Fibroblast of skin of back (primary cell): Measurements from ENCODE around the gene RC3H2. TPM values are rescaled to one million over a fixed set of nuclear protein-coding genes. Genes with fewer than 3 reads are reported as not detected.

ENCODE experiments used
- DNase-seq: peaks from one replicate; pipeline ENCODE4 v3.0.0-alpha.2; 2013
- polyA plus RNA-seq, 2 experiments: library from polyadenylated mRNA; unstranded; fragments of 120-200 nt; gene quantifications; one replicate each; pipeline ENCODE4 v1.2.1, GENCODE V29; 2013; ENCODE audit not compliant: insufficient read length in 2 of 2

The RC3H2 gene, protein sequence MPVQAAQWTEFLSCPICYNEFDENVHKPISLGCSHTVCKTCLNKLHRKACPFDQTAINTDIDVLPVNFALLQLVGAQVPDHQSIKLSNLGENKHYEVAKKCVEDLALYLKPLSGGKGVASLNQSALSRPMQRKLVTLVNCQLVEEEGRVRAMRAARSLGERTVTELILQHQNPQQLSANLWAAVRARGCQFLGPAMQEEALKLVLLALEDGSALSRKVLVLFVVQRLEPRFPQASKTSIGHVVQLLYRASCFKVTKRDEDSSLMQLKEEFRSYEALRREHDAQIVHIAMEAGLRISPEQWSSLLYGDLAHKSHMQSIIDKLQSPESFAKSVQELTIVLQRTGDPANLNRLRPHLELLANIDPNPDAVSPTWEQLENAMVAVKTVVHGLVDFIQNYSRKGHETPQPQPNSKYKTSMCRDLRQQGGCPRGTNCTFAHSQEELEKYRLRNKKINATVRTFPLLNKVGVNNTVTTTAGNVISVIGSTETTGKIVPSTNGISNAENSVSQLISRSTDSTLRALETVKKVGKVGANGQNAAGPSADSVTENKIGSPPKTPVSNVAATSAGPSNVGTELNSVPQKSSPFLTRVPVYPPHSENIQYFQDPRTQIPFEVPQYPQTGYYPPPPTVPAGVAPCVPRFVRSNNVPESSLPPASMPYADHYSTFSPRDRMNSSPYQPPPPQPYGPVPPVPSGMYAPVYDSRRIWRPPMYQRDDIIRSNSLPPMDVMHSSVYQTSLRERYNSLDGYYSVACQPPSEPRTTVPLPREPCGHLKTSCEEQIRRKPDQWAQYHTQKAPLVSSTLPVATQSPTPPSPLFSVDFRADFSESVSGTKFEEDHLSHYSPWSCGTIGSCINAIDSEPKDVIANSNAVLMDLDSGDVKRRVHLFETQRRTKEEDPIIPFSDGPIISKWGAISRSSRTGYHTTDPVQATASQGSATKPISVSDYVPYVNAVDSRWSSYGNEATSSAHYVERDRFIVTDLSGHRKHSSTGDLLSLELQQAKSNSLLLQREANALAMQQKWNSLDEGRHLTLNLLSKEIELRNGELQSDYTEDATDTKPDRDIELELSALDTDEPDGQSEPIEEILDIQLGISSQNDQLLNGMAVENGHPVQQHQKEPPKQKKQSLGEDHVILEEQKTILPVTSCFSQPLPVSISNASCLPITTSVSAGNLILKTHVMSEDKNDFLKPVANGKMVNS
- polyA plus RNA-seq (2013, experiment 1 of 2; ENCODE audit: insufficient read length) = 28.4 TPM
- 45.5 TPM for polyA plus RNA-seq (2013, experiment 2 of 2; ENCODE audit: insufficient read length)

DNA sequence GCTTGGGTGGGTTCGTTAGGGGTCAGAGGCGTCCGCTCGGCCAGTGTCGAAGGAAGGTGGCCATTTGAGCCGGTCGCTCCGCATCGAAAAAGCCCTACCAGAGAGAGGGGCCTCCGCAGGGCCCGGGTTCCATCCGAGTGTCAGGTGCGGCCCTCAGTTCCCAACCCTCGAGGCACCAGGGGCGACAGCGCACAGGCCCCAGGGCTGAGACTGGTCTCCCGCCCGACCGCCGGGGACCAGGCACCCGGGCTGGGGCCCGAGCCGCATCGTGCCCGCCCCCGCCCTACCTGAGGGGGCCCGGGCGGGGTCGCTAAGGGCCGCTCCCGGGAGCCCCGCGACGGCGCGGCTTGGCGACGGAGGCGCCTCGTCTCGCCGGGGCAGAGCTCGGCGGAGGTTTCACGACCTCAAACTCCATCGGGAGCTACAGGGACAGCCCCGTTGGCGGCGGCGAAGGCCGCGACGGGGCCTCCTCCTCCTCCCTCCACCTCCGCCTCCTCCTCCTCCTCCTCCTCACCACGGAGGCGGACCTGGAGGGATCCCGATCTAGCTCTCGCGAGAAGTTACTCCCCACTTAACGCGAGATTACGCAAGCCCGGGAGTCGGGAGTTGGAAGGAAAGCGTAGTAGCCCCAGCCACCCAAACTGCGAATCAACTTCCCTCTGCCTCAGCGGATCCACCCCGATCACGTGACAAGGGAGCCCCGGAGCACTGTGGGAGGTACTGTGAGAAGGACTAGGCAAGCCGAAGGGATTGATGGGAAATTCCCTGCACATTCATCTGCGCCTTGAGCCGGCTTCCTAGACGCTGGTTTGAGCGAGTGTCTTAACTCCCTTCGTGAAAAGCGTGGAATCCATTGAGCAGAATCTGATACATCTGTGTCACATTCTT lies at the start of gene RC3H2:
Gene RC3H2 (minus strand): TSS at position 537 of the 888 bp plus-strand sequence. CDS start 7,850 bp downstream, outside the sequence.
- peak; percentile 100 for DNase-seq

DNA sequence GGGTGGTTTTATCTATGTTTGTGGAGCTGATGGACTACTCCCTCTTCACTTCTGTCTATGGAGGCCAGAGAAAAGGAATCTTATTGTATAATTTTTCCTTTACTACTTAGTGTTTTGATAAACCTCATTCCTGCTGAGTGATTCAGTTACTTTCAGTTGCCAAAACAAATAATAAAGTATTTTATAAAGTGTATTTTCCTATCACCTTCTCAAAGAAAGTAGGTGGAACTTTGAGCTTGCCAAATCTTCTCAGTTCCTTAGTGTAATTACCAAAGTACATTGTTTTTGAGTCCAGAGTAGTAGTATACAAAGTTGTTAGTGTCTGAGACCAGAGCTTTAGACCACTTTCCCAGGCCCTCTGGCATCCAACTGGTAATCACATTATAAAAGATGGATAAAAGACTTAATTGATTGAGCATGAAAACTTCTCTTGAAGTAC lies 49.1 kb upstream of the RC3H2 start:
- peak; percentile 55 for DNase-seq

DNA sequence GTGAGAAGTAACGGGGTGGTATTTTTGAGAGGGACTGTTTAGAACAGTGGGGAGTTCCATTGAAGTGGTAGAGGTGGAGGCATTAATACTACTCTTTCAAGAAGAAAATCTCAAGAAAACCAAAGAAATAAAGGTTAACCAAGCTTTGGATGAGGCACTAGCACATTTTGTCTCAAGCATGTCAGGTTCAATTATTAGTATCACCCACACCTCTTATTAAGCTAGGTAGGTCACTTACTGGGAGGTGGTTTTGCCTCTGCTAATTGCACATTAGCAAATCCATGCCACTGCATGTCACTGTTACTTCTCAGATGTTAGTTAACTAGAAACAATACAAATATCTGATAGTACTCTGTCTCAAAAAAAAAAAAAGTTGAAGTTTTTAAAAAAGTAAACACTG lies 45.9 kb upstream of the RC3H2 start:
- no peak for DNase-seq

DNA sequence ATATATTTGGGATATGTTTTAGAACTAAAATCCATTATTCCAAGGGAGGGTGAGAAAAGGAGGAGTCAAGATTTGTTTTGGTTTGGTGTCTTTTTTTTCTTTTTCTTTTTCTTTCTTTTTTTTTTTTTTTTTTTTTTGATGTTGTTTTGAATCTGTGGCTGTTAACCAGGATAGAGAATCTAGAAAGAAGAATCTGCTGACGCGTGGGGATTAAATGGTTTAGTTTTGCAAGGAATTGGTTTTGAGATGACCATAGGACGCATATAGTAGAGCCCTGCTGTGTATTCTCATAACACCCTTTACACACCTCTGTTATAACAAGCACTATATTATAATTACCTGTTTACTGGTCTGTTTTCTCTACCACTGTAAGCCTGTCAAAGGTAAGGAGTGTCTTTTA lies 45.1 kb upstream of the RC3H2 start:
- DNase-seq = no peak

DNA sequence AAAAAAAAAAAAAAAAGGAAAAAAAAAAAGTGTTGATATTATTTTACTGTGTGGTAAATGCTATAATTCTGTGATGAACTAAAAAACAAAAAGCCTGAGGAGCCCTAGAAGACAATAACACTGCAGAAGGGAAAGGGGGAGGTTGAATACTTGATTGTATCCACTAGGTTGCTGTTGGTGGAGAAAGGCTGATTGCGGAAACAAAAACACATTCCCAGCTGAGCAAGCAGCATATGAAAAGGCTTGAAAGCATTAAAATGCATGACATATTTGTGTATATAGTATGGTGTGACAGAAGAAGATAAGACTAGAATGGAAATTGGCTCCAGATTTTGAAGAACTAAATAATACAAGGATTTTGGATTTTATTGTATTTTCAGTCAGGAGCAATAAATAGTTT lies 44.5 kb upstream of the RC3H2 start:
- DNase-seq = peak; percentile 36

DNA sequence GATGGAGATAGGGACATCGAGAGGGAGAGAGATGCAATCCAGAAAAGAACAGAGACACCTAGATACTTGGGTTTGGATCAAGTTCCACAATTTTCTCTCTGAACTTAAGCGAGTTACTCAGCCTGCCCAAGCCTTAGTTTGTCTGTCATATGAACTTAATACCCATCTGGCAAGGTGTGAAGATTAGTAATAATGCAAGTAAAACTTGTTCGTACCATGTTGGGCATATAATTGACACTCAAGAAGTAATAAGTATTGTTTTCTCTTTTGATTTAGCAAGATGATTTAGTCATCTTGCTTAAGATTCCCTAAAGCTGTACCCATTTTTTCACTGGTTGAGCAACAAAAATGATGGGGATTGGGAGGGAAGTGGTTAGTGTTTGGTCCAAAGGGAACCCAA lies 43.2 kb upstream of the RC3H2 start:
- no peak for DNase-seq

DNA sequence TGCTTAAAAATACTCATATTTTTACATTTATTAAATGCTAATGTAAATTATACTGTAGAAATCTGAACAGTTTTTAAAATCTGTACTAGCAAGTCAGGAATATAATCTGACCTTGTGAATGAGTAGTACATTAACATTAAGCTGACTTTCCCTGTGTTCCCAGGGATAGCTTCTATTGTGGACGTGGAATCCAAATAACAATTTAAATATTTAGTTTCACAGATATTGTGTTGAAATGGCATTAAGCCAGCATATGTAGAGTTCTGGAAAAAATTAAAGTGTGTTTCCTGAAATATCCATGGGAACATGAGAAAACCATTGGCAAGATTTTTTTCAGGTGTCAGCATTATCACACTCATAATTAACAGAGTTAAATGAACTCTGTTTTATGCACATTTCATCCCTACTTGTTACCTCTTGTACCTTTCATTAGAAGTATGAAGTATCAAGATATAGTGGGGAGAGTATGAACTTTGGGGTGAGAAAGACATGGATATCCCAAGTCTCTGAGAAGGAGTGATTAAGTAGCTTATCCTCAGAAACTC lies 41.4 kb upstream of the RC3H2 start:
- DNase-seq = no peak

DNA sequence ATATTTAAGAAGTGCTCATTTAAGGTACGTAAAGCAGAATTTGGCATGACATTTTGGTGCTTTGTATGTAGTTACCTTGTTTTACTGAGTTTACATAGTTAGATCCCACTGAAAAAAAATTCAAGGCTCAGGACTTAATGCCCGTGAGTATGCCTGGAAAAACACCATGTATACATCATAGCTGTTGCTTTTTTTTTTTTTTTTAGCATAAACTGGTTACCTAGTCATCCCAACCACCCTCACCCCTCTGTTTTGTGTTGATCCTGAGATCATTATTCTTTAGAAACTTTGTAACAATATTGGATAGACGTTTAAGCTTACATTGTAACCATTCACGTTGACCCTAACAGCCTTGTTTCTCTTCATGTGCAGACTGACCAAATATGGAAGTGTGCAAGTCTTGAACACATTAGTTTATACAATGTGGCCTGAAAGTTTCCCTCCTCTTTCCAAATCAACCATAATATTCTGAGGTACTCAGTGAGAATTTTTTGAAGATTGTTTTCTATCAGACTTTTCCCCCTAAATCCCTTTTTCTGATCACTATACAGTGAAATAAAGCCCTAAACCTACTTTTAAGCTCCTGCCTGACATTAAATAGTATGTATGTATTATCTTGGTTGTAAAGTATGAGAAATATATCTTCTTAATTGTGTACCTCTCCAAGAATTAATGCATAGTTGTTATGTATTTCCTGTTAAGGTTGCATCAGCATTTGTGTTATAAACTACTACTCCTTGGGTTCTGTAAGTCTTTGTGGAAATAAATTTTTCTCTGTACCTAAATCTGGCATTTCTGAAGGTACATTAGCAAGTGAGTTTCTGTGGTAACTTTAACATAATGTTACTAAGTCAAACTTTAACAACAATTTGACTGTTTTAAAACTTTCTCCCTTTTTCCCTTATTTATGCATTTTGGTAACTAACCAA lies 40.1 kb upstream of the RC3H2 start:
- DNase-seq = peak; percentile 25

DNA sequence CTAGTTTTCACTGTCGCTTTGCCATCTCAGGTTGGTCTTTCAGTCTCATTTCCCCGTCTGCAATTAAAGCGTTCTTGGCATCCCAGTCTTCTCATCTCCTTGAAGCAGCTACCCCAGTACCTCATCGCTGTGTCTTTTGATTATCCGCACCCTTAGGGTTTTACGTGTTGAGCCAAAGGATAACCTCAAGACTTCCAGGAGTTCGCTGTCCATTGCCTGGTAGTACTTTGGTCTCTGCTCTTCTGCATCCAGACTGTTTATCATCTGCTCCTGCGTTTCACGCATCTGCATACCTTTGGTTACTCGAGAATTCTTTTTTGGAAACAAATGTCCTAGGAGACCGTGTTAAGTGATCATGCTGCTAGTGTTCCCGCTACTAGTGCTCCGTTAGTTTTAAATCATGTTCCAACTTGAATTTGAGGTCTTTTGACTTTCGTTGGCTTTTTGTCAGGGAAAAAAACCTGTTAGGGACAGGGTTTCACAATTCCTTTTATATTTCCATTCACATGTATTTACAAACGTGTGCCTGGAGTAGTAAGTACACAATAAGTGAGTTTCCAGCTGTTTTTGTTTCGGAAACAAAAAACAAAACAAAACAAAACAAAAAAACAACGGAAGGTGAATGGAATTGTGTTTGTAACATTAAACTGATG lies 36.5 kb upstream of the RC3H2 start:
- DNase-seq = peak; percentile 48

DNA sequence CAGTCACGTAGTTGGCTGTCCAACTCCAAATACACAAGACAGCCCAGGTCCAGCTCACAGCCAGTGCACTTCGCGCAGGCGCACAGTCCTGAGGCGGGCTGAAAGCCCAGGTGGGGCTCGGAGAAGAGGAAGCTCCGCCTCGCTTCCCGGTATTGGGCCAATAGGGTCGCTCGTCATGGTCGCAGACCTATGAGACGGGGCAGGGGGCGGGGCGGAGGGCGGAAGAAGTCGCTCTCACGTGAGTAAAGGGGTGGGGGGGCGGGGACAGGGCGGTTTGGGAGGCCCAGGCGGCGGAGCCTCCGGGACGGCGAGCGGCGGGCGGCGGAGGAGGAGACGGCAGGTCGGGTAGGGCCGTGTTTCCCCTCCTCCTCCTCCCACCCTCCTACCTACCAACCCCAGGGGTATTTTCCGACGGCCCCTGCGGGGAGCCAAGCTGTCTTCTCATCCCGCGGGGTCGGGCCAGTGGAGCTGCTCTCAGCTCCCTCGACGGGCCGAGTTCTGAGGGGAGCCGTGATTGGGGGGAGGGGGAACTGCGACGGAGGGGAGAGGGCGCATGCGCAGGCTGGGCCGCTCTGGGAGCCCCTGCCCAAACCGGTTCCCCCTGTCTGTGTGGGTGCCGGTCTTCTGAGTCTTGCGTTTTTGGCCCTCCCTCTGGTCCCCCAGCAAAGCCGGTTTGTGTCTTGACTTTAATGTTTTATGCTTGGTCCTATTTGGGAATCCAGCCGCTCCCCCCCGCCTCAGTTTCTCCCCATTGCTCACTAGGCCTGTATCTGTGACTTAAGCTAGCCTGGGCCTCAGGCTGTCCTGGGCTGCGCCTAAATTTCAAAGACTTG lies 35.8 kb upstream of the RC3H2 start, which contains the start of gene RABGAP1:
Gene RABGAP1 (plus strand): TSS at position 272 of the 833 bp plus-strand sequence. CDS start 16,040 bp downstream, outside the sequence.
- DNase-seq = peak; percentile 98

DNA sequence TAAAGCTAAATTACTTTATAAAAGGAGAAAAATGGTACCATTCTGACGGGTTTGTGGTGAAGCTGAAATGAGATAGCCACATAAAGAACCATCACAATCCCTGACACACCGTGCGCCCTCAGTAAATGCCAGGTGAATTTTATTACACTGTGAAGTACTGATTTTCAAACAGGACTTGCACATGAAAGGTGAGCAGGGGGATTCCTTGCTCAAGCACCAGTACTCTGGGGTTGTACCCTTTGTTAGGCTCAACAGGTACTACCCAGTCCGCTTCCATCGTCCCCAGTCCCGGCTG lies 35.2 kb upstream of the RC3H2 start:
- DNase-seq = no peak

DNA sequence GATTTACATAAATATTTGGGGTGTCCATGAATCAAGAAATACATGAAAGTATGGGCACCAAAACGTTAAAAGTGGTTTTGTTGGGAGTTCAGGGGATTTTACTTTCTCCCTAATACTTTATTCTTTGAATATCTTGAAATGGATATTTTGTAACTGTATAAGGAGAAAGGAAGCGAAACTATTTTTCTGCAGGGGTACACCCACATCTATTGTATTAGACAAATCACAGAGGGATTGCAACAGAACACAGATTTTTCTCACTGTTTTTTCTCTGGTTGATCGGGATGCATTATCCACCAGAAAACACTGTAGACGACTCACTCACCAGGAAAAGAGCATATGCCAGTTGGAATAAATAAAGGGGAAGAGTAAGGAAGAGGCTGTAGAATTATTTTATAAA lies 34.4 kb upstream of the RC3H2 start:
- no peak for DNase-seq

DNA sequence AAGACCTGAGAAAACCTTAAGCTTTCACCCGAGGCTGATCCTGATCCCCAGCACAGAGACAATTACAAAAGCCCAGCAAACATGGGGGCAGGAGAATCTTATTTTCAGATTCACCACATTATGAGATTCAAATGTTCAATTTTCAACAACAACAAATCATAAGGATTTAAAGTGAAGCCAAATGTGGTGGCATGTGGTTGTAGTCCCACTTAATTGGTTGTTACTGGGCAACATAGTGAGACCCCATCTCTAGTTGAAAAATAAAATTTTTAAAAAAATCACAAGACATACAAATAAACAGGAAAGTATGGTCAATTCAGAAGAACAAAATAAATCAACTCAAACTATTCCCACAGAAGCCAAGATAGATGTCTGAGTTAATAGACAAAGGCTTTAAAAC lies 31.7 kb upstream of the RC3H2 start:
- DNase-seq = no peak

DNA sequence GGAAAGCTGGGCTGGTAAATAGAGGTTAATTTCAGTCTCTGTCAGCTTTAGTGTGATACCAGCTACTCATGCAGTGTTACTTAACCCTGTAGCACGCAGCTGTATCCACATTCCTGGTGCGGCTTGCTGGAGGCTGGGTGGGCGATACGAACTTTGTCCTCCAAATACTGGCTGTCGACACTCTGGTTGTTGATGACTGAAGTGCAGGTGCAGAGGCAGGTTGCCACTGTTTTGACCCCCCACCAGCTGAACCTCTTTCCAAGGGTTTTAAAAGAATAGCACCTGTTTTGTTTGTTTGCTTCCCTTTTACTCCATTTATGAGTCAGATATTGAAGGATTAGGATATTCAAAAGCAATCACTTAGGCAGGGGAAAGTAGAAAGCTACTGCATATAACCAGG lies 31.3 kb upstream of the RC3H2 start:
- DNase-seq = no peak

DNA sequence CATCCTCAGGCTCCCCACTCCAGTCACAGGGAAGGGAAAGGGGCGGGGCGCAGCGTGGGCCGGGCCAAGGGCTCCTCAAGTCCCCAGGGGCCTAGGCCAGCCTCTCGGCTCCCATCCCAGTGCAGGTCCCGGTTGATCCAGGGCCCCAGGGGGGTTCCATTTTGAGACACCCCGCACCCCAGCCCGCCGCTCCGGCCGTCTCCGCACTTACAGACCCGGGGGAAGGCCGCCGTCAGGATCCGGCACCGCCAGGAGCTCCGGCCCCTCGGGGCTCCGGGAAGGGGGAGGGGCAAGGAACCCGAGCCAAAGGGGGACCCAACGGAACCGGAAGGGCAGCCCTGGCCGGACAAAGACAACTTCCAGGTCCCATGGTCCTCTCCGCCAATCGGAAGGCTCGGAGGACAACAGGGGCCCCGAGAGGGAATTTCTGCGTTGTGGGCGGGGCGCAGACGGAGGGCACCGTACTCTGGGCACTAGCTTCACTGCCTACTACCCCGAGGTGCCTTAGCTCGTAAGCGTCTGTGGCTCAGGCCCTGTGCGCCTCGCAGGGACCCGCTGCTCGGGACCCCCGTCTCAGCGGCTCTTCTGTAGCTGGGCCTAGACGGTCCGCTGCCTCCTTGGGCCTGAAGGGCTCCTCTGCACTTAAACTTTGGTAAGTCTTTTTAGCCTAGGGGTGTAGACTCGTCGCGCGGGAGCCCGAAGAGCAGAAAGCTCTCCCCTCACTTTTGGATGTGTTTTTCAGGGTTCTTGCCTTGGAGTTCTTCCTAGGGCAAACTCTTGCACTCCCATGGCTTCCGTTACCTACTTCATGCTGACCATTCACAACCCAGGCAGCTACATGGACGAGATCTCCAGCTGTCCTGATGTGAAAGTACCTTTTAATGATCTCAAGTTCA lies 26.3 kb upstream of the RC3H2 start, which contains the start of gene ZBTB26:
Gene ZBTB26 (minus strand): TSS at position 287 of the 896 bp plus-strand sequence. CDS start 11,578 bp downstream, outside the sequence.
- peak; percentile 96 for DNase-seq

DNA sequence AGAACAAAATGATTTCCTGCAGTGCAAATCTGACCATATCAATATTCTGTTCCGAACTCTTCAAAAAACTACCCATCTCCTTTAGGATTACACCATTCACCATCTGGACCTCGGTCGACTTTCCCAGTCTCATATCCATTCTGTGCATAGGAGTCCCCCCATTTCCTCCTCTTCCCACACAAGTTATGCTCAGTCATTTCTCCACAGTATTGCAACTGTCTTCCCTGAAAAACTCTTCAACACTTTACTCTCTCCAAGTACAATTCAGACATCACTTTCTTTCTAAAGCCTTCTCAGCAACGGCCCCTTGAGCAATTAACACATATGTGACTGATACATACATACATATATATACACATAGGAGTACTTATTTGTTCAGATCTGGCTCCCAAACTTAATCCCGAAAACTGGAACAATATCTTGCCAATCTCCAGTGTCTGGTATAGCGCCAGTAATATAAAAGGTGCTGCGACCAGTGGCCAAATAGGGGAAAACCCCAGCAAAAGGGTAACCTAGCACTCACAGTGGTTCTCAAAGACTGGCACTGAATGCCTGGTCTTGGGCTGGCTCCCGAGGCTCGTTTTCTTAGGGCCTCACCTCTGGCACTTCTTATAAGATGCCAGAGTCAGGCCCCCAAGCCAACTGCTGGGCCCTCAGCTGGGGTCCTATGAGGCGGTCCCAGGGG lies 25.5 kb upstream of the RC3H2 start:
- DNase-seq = no peak

DNA sequence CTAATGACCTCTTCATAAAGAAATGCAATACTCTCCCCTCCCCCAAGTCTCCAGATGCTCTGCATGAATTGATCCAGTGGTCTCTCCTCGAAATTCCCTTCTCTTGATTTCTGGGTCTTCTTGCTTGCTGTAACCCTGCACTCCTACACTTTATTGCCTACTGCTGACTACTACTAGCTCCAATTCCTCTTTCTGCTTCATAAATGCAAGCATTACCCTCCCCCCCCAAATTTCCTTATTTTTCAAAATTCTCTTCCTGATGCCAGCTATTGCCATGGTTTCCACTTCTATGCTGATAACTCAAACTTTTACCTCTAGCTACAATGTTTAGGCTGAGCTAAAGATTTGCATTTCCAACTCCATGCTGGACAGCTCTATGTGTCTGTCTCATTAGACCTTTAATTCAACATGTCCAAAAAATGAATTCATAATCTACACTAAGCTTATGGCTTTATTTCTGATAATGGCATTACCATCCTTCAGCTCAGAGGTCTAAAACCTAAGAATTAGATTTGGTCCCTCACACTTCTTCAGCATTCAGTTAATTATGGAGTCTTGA lies 24.7 kb upstream of the RC3H2 start:
- no peak for DNase-seq
